ENCODE results near the gene TRMT13.
"Not testable (repeated sequence)": the region's sequence is repeated elsewhere in the genome, so short reads cannot be mapped to it uniquely, and the experiment has no call there.

Gene TRMT13

DNA sequence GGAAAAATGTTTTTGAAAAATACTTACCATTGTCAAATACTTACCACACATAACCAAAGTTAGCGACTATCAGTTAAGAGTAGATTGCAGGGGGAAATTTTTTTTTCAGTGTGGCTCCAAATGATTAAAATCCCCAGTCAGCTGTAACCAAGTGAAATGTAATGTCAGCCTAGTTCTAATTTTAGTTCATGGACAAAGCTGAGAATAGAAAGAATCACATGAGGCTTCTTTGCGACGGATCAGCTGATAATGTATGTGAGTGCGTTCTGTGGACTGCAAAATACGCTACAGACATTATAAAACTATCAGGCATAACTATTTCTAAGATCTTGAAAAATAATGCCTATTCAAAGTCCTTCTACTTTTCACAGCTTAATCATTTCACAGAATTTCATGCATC is 45.1 kb downstream of the TRMT13 start, which contains the start of gene LRRC39:
LRRC39 (minus strand) TSS at position 166 of the 400 bp plus-strand sequence. CDS start 9,740 bp downstream, outside the sequence.
- TF ChIP-seq ZFX (IDR thresholded peaks at IDR 0.05; ENCODE audit: borderline replicate concordance), result no peak
- TF ChIP-seq, protein P1, sequence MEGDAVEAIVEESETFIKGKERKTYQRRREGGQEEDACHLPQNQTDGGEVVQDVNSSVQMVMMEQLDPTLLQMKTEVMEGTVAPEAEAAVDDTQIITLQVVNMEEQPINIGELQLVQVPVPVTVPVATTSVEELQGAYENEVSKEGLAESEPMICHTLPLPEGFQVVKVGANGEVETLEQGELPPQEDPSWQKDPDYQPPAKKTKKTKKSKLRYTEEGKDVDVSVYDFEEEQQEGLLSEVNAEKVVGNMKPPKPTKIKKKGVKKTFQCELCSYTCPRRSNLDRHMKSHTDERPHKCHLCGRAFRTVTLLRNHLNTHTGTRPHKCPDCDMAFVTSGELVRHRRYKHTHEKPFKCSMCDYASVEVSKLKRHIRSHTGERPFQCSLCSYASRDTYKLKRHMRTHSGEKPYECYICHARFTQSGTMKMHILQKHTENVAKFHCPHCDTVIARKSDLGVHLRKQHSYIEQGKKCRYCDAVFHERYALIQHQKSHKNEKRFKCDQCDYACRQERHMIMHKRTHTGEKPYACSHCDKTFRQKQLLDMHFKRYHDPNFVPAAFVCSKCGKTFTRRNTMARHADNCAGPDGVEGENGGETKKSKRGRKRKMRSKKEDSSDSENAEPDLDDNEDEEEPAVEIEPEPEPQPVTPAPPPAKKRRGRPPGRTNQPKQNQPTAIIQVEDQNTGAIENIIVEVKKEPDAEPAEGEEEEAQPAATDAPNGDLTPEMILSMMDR (IDR thresholded peaks at IDR 0.05), result no peak
- no peak within 1 kb of the TSS for H3K27ac ChIP-seq

DNA sequence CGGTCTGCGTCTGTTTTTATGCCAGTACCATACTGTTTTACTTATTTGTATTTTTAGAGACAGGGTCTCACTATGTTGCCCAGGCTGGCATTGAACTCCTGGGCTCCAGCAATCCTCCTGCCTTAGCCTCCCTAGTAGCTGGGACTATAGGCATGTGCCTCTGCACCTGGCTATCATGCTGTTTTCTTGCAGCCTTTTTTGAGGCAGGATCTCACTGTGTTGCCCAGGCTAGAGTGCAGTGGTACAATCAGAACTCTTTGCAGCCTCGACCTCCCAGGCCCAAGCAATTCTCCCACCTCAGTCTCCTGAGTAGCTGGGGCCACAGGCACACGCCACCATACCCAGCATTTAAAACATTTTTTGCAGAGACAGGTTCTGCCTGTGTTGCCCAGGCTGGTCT is 50.4 kb downstream of the TRMT13 start:
- H3K27ac ChIP-seq, result no peak overlapping the region
- no peak for TF ChIP-seq ZFX (IDR thresholded peaks at IDR 0.05; ENCODE audit: borderline replicate concordance)
- TF ChIP-seq, protein P1 (IDR thresholded peaks at IDR 0.05), result no peak

DNA sequence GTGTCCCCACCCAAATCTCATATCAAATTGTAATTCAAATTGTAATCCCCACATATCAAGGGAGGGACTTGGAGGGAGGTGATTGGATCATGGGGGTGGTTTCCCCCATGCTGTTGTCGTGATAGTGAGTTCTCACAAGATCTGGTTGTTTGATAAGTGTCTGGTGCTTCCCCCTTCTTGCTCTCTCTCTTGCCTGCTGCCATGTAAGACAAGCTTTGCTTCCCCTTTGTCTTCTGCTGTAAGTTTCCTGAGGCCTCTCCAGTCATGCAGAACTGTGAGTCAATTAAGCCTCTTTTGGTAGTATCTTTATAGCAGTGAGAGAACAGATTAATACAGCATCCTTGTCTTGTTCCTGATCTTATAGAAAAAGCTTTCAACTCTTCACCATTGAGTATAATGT is 51.6 kb downstream of the TRMT13 start:
- H3K27ac ChIP-seq, result no peak overlapping the region
- TF ChIP-seq, protein P1 (IDR thresholded peaks at IDR 0.05), result no peak
- no peak for TF ChIP-seq ZFX (IDR thresholded peaks at IDR 0.05; ENCODE audit: borderline replicate concordance)

DNA sequence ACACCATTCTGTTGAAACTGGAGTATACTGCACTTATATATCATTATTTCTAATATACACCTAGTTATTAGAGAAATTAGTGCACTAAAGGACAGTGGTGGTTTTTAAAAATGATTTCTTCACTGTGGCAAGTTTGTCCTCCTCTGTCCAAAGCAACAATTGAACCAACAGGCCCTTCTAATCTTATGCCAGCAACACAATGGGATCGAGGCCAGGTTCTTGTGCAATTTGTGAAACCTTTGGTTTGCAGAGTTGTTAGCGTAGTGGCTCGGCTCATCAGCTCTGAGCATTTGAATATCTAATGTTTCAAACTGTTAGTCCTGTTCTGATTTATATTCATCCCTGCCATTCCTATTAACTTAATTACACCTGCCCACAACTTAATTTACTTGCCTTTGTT is 54.9 kb downstream of the TRMT13 start:
- TF ChIP-seq, protein P1 (IDR thresholded peaks at IDR 0.05), result no peak
- TF ChIP-seq ZFX (IDR thresholded peaks at IDR 0.05; ENCODE audit: borderline replicate concordance), result no peak
- no peak overlapping the region for H3K27ac ChIP-seq

DNA sequence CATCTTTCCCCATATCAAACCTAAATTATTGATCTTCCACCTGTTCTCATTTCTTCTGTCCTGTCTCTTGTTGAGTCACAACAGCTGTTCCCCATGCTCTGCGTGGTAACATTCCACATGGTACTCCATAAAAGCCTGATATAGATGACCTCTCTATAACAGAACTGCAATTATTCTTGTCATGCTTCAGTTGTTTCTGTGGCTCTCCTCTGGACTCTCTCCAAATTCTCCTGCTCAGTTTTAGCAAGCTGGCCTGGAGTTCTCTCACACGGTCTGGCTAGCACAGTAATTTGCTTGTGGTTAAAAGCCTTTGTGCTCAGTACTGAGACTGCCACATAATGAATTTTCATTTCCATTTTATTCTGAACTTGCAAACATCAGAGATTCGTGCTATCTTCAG is 55.7 kb downstream of the TRMT13 start:
- no peak overlapping the region for H3K27ac ChIP-seq
- TF ChIP-seq, protein P1 (IDR thresholded peaks at IDR 0.05), result no peak
- no peak for TF ChIP-seq ZFX (IDR thresholded peaks at IDR 0.05; ENCODE audit: borderline replicate concordance)

DNA sequence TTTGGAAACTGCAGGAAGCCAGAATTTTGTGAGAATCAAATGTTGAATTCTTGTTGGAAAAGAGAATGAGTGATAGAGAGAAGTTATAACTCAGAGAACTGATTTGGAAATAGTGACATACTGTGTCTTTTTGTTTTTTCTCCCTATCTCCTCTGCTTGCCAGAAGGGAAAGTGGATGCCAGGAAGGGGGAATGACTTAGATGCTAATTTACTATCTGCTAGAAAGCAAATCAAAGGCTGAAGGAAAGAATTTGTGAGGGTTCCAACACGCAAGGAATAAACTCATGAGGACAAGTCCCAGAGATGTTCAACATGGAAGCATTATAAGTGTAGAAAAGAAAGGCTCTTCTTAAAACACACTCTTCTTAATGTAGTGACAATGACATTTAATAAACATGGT is 65.6 kb downstream of the TRMT13 start:
- no peak overlapping the region for H3K27ac ChIP-seq
- no peak for TF ChIP-seq ZFX (IDR thresholded peaks at IDR 0.05; ENCODE audit: borderline replicate concordance)
- TF ChIP-seq, protein P1 (IDR thresholded peaks at IDR 0.05), result no peak

DNA sequence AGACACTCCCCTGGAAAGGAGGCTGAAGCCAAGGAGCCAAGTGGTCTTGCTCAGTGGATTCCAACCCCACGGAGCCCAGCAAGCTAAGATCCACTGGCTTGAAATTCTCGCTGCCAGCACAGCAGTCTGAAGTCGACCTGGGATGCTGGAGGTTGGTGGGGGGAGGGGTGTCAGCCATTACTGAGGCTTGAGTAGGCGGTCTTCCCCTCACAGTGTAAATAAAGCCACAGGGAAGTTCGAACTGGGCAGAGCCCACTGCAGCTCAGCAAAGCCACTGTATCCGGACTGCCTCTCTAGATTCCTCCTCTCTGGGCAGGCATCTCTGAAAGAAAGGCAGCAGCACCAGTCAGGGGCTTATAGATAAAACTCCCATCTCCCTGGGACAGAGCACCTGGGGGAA is 67.1 kb downstream of the TRMT13 start:
- H3K27ac ChIP-seq, result not testable (repeated sequence)
